ENCODE results near the gene GLCE. TPM values are rescaled to one million over a fixed set of nuclear protein-coding genes. Genes with fewer than 3 reads are reported as not detected.

GLCE gene
- total RNA-seq, 2 donors from 2014 or later = 16.3 to 17.2 TPM

DNA sequence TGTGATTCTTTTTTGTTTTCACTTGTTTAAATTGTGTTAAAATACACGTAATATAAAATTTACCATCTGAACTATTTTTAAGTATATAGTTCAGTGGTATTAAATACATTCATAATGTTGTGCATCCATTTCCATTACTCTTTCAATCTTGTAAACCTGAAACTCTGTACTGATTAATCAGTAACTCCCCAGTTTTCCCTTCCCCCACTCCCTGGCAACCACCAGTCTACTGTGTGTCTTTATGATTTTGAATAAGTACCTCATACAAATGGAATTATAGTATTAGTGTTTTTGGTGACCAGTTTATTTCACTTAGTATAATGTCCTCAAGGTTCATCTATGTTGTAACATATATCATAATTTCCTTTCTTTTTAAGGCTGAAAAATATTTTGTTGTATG is 59.3 kb downstream of the GLCE start:
- H3K27me3 Mint-ChIP-seq (ENCODE audit: insufficient read depth) = no peaks in the 10 kb centered on the region
- no peaks in the 10 kb centered on the region for H3K4me1 ChIP-seq (ENCODE audit: control insufficient read depth, insufficient read depth, low read length)
- no peak overlapping the region for H3K27ac Mint-ChIP-seq
- peaks cover 15% of the 10 kb centered on the region for H3K9me3 ChIP-seq (ENCODE audit: control insufficient read depth, low read length)
- H3K27me3 ChIP-seq (ENCODE audit: control insufficient read depth, insufficient read depth, low read length, poor library complexity, severe bottlenecking) = no peaks in the 10 kb centered on the region
- H3K4me1 Mint-ChIP-seq = peaks cover 5% of the 10 kb centered on the region
- no peak for DNase-seq
- no peak overlapping the region for H3K27ac ChIP-seq (ENCODE audit: low read depth, low read length)
- no CpG with 5 or more reads among the region's 1 CpG for WGBS, 2 experiments (ENCODE audit: insufficient coverage in 1 of 2, insufficient read length in 1 of 2)
- no peak overlapping the region for H3K9ac ChIP-seq (ENCODE audit: extremely low read depth, low read length, poor library complexity, severe bottlenecking)
- H3K36me3 ChIP-seq (ENCODE audit: control insufficient read depth, insufficient read depth, low read length) = peaks cover 19% of the 10 kb centered on the region
- H3K4me3 ChIP-seq (ENCODE audit: low read length) = no peak overlapping the region
- no peak overlapping the region for H3K4me3 Mint-ChIP-seq
- TF ChIP-seq, protein P1, sequence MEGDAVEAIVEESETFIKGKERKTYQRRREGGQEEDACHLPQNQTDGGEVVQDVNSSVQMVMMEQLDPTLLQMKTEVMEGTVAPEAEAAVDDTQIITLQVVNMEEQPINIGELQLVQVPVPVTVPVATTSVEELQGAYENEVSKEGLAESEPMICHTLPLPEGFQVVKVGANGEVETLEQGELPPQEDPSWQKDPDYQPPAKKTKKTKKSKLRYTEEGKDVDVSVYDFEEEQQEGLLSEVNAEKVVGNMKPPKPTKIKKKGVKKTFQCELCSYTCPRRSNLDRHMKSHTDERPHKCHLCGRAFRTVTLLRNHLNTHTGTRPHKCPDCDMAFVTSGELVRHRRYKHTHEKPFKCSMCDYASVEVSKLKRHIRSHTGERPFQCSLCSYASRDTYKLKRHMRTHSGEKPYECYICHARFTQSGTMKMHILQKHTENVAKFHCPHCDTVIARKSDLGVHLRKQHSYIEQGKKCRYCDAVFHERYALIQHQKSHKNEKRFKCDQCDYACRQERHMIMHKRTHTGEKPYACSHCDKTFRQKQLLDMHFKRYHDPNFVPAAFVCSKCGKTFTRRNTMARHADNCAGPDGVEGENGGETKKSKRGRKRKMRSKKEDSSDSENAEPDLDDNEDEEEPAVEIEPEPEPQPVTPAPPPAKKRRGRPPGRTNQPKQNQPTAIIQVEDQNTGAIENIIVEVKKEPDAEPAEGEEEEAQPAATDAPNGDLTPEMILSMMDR (conservative IDR thresholded peaks at IDR 0.05) = no peak
- peaks cover 23% of the 10 kb centered on the region for H3K36me3 Mint-ChIP-seq (ENCODE audit: low read depth)
- peaks cover 6% of the 10 kb centered on the region for H3K9me3 Mint-ChIP-seq

DNA sequence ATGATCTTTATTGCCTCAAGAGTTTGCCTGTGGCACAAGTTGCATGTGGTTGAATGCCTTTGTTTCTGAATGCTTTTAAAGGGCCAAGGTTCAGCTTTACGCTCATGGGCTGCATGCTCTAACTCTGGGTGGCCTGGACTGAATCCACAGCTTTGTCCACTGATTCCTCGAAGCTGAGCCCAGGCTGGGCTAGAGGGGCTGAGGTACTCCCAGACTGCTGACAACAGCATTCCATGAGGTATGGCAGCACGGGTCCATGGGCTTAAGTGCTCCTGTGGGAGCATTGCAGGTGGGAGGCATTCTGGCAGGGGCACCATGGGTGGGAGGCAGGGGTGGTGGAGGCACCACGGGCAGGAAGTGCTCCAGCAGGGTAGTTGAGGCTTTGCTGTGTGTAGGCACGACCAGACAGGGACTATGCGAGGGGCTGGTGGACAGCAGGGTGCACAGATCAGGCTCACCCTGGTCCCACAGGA is 61.6 kb downstream of the GLCE start:
- no peak overlapping the region for H3K27ac Mint-ChIP-seq
- Histone ChIP-seq H3K27me3 (ENCODE audit: control insufficient read depth, insufficient read depth, low read length, poor library complexity, severe bottlenecking) (no peaks in the 10 kb centered on the region), H3K4me3 (ENCODE audit: low read length) (no peak overlapping the region), H3K4me1 (ENCODE audit: control insufficient read depth, insufficient read depth, low read length) (no peaks in the 10 kb centered on the region), H3K36me3 (ENCODE audit: control insufficient read depth, insufficient read depth, low read length) (peaks cover 13% of the 10 kb centered on the region), H3K9me3 (ENCODE audit: control insufficient read depth, low read length) (peaks cover 15% of the 10 kb centered on the region), H3K9ac (ENCODE audit: extremely low read depth, low read length, poor library complexity, severe bottlenecking) (no peak overlapping the region), H3K27ac (ENCODE audit: low read depth, low read length) (no peak overlapping the region)
- 89 to 95% methylated on average over 3 to 6 of the region's 6 CpGs for WGBS, 2 experiments (ENCODE audit: insufficient coverage in 1 of 2, insufficient read length in 1 of 2)
- peaks cover 6% of the 10 kb centered on the region for H3K9me3 Mint-ChIP-seq
- DNase-seq = no peak
- no peak overlapping the region for H3K4me3 Mint-ChIP-seq
- TF ChIP-seq, protein P1 (conservative IDR thresholded peaks at IDR 0.05) = no peak
- H3K36me3 Mint-ChIP-seq (ENCODE audit: low read depth) = peaks cover 23% of the 10 kb centered on the region
- H3K27me3 Mint-ChIP-seq (ENCODE audit: insufficient read depth) = no peaks in the 10 kb centered on the region
- peaks cover 5% of the 10 kb centered on the region for H3K4me1 Mint-ChIP-seq

DNA sequence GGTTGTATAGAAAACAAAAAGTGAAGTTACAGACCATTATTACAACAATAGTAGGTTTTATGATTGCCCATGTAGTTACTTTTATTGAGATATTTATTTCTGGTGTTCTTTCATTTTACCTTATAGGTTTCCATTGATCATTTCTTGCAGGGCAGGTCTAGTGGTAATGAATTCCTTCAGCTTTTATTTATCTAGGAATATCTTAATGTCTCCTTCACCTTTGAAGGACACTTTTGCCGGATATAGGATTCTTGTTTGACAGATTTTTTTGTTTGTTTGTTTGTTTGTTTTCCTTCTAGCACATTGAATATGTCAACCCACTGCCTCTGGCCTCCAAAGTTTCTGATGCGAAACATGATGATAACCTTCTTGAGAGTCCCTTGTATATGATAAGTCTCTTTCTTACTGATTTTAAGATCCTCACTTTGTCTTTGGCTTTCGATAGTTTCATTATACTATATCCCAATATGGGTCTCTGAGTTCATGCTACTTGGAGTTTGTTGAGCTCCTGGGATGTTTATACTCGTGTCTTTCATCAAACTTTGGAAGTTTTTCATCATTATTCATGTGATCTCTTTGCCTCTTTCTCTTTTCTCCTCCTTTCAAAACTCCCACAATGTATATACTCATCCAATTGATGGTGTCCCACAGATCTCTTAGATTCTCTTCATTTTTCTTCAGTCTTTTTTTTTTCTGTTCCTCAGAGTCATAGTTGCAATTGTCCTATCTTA is 62.8 kb downstream of the GLCE start:
- H3K9ac ChIP-seq (ENCODE audit: extremely low read depth, low read length, poor library complexity, severe bottlenecking) = no peak overlapping the region
- peaks cover 14% of the 10 kb centered on the region for H3K9me3 ChIP-seq (ENCODE audit: control insufficient read depth, low read length)
- H3K27me3 ChIP-seq (ENCODE audit: control insufficient read depth, insufficient read depth, low read length, poor library complexity, severe bottlenecking) = no peaks in the 10 kb centered on the region
- H3K27ac Mint-ChIP-seq = no peak overlapping the region
- peaks cover 13% of the 10 kb centered on the region for H3K36me3 ChIP-seq (ENCODE audit: control insufficient read depth, insufficient read depth, low read length)
- no peak overlapping the region for H3K4me3 Mint-ChIP-seq
- WGBS, 2 experiments (ENCODE audit: insufficient coverage in 1 of 2, insufficient read length in 1 of 2) = 92 to 100% methylated on average over 3 to 4 of the region's 4 CpGs
- peaks cover 6% of the 10 kb centered on the region for H3K9me3 Mint-ChIP-seq
- H3K4me1 Mint-ChIP-seq = peaks cover 5% of the 10 kb centered on the region
- H3K4me3 ChIP-seq (ENCODE audit: low read length) = no peak overlapping the region
- TF ChIP-seq, protein P1 (conservative IDR thresholded peaks at IDR 0.05) = no peak
- peaks cover 23% of the 10 kb centered on the region for H3K36me3 Mint-ChIP-seq (ENCODE audit: low read depth)
- no peak overlapping the region for H3K27ac ChIP-seq (ENCODE audit: low read depth, low read length)
- no peaks in the 10 kb centered on the region for H3K27me3 Mint-ChIP-seq (ENCODE audit: insufficient read depth)
- no peak for DNase-seq
- no peaks in the 10 kb centered on the region for H3K4me1 ChIP-seq (ENCODE audit: control insufficient read depth, insufficient read depth, low read length)

Data from endodermal cell (in vitro differentiated cells).